ENCODE results near the gene BUB3. TPM values are rescaled to one million over a fixed set of nuclear protein-coding genes. Genes with fewer than 3 reads are reported as not detected.

BUB3 gene
- total RNA-seq, 4 donors from 2014 or later, result 78.0 to 129 (median 95.9) TPM

- TF ChIP-seq CTCF (IDR thresholded peaks at IDR 0.05; ENCODE audit: low read depth), result no peak
These were observed 6.2 kb downstream of the BUB3 start for GRCh38 chr10:123160311-123160980.

- TF ChIP-seq CTCF (IDR thresholded peaks at IDR 0.05; ENCODE audit: low read depth), result no peak
These were observed 10.1 kb downstream of the BUB3 start for GRCh38 chr10:123164319-123164718.

GRCh38 chr10:123165445-123166072 is 11.4 kb downstream of the BUB3 start:
- no peak for TF ChIP-seq CTCF (IDR thresholded peaks at IDR 0.05; ENCODE audit: low read depth)

- TF ChIP-seq CTCF (IDR thresholded peaks at IDR 0.05; ENCODE audit: low read depth), result no peak
These were observed 12.4 kb downstream of the BUB3 start for GRCh38 chr10:123166618-123167017.

- TF ChIP-seq CTCF (IDR thresholded peaks at IDR 0.05; ENCODE audit: low read depth), result no peak
These were observed 16.8 kb downstream of the BUB3 start for GRCh38 chr10:123170961-123171360.

- TF ChIP-seq CTCF (IDR thresholded peaks at IDR 0.05; ENCODE audit: low read depth), result no peak
These were observed 21.5 kb downstream of the BUB3 start for GRCh38 chr10:123175389-123176387.

Data from subcutaneous adipose tissue (tissue), 4 donors.